ENCODE data around the gene SND1. TPM values are rescaled to one million over a fixed set of nuclear protein-coding genes. Genes with fewer than 3 reads are reported as not detected.
A peak's percentile ranks its signal among the peaks of the same experiment; 100 is the strongest.

Gene SND1
- total and polyA plus RNA-seq, 2 donors: 55.1 to 104 TPM

DNA sequence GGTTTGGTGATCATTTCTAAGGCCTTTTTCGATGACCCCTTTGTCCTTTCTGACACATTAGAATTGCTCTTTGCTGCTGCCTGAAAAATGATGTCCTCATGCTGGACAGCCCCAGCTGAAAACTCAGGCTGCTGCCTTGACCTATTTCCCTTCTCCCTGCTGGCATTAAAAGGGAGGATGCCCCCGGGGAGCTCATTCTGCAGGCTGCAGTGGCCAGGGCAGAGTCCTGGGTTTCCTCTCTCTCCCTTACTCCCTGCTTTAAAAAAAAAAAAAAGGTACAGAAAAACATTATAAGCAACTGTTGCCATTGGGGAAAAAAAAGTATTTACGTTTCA is 343.9 kb downstream of the SND1 start:
- H3K27me3 ChIP-seq (ENCODE audit: control insufficient read depth in 2 of 2, insufficient read depth in 1 of 2, low read length in 1 of 2): no peaks in the 10 kb centered on the region
- DNase-seq (ENCODE audit: low read depth in 6 of 9, low spot score in 9 of 9): no peak
- no peaks in the 10 kb centered on the region for H3K4me1 ChIP-seq (ENCODE audit: control insufficient read depth in 2 of 2, insufficient read depth in 2 of 2, low read length in 2 of 2)
- no peaks in the 10 kb centered on the region for H3K9me3 ChIP-seq (ENCODE audit: control insufficient read depth in 2 of 2, insufficient read depth in 1 of 2, low read length in 1 of 2)
- H3K27ac ChIP-seq (ENCODE audit: low read depth in 1 of 2, low read length in 1 of 2): no peak overlapping the region
- no peak overlapping the region for H3K4me3 ChIP-seq (ENCODE audit: low read length in 2 of 2)
- WGBS: 94% methylated on average over 3 of the region's 3 CpGs
- peaks cover 16 to 19% of the 10 kb centered on the region in 2 donors for H3K36me3 ChIP-seq (ENCODE audit: control insufficient read depth in 2 of 2, insufficient read depth in 2 of 2, low read length in 1 of 2)

DNA sequence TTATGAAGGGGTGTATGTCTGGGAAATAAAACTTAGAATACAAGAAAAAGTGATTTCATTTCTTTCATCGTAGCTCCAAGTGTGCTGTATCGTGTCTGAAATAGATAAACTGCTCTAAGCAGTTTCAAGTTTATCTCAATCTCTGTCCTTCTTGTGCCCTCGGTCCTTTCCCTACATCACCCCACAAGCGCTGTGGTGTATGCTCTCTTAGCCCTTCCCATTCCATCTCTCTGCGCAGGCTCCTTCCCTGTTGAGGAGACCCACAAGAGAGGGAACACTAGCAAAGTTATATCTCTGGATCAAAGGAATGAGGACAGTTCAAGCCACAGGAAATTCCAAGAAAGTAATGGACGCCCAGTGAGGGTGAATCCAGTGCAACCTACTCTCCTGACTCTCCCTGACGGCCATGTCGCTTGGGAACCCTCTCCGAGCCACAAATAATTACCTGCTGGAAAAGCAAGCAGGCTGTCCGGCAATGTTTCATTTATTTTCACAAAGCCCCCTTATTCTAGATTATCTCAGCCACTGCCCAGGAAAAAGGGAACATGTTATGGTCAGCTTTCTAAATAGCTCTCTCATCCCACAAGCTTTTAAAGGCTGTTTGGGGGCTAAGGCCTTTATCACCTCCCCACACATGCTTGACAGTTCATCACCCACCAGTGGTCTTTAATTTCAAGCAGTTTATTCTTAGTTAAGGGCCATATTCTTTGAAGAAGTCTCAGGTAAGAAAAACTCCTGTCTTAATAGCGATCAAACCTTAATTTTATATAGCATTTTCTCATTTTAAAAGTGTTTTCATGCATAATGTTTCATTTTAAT is 344.5 kb downstream of the SND1 start:
- H3K27me3 ChIP-seq (ENCODE audit: control insufficient read depth in 2 of 2, insufficient read depth in 1 of 2, low read length in 1 of 2): no peaks in the 10 kb centered on the region
- DNase-seq (ENCODE audit: low read depth in 6 of 9, low spot score in 9 of 9): no peak
- H3K4me1 ChIP-seq (ENCODE audit: control insufficient read depth in 2 of 2, insufficient read depth in 2 of 2, low read length in 2 of 2): no peaks in the 10 kb centered on the region
- 98% methylated on average over 11 of the region's 11 CpGs for WGBS
- H3K4me3 ChIP-seq (ENCODE audit: low read length in 2 of 2): no peak overlapping the region
- no peak overlapping the region for H3K27ac ChIP-seq (ENCODE audit: low read depth in 1 of 2, low read length in 1 of 2)
- H3K36me3 ChIP-seq (ENCODE audit: control insufficient read depth in 2 of 2, insufficient read depth in 2 of 2, low read length in 1 of 2): peaks cover 15 to 17% of the 10 kb centered on the region in 2 donors
- H3K9me3 ChIP-seq (ENCODE audit: control insufficient read depth in 2 of 2, insufficient read depth in 1 of 2, low read length in 1 of 2): no peaks in the 10 kb centered on the region

DNA sequence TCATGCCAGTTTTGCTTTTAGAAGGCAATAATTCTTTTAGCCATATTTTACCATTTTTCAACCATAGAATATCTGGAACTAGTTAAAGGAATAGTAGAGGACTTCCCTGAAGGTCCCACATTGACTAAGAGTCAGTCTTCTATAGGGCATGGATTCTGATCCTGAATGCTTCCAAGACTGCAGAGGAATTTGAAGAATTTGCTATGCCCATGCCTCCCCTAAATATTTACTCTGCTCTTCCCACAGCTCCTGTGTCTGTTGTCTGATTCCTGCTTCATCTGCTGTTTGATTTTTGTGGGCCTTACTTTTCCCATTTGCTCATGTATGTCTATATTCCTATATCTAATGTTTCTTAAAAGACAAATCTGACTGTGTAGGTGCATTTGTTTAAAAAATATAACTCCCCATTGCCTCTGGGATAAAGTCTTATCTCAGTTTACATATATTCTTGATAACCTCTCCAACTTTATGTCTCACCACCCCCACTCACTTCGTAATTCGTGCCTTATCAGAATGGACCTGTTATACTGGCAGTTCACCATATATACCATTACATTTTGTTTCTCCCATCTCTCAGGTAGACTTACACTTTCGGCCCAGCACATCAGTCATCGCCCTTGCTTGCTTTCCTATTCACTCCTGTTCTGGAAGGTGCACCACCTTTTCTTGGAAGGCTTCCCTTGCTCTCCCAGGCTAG is 345.4 kb downstream of the SND1 start:
- Histone ChIP-seq H3K9me3 (ENCODE audit: control insufficient read depth in 2 of 2, insufficient read depth in 1 of 2, low read length in 1 of 2) (no peaks in the 10 kb centered on the region), H3K27me3 (ENCODE audit: control insufficient read depth in 2 of 2, insufficient read depth in 1 of 2, low read length in 1 of 2) (no peaks in the 10 kb centered on the region), H3K36me3 (ENCODE audit: control insufficient read depth in 2 of 2, insufficient read depth in 2 of 2, low read length in 1 of 2) (peaks cover 16 to 17% of the 10 kb centered on the region in 2 donors), H3K4me1 (ENCODE audit: control insufficient read depth in 2 of 2, insufficient read depth in 2 of 2, low read length in 2 of 2) (no peaks in the 10 kb centered on the region), H3K27ac (ENCODE audit: low read depth in 1 of 2, low read length in 1 of 2) (no peak overlapping the region), H3K4me3 (ENCODE audit: low read length in 2 of 2) (no peak overlapping the region)
- WGBS: 97% methylated on average over 4 of the region's 4 CpGs
- no peak for DNase-seq (ENCODE audit: low read depth in 6 of 9, low spot score in 9 of 9)

DNA sequence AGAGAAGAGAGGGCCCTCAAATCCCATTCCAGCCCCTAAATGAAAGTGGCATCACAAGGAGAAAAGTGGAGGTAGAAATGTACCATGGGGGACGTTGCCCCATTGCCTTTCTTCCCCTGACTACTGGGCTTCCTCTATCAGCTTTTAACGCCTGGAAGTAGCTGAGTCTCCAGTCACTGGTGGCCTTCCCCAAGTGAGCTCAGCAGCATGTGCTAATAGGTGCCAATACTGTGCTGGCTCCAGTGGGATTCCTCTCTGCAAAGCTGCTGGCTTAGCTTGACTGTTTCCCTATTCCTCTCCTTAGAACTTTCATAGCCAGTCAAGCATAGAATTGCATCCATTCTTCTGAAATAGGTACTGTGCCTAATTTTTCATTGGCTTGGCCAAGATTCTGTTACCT is 346.7 kb downstream of the SND1 start:
- H3K4me3 ChIP-seq (ENCODE audit: low read length in 2 of 2): no peak overlapping the region
- no peaks in the 10 kb centered on the region for H3K4me1 ChIP-seq (ENCODE audit: control insufficient read depth in 2 of 2, insufficient read depth in 2 of 2, low read length in 2 of 2)
- no peak overlapping the region for H3K27ac ChIP-seq (ENCODE audit: low read depth in 1 of 2, low read length in 1 of 2)
- no peaks in the 10 kb centered on the region for H3K27me3 ChIP-seq (ENCODE audit: control insufficient read depth in 2 of 2, insufficient read depth in 1 of 2, low read length in 1 of 2)
- WGBS: 97% methylated on average over 2 of the region's 2 CpGs
- peaks cover 15 to 17% of the 10 kb centered on the region in 2 donors for H3K36me3 ChIP-seq (ENCODE audit: control insufficient read depth in 2 of 2, insufficient read depth in 2 of 2, low read length in 1 of 2)
- H3K9me3 ChIP-seq (ENCODE audit: control insufficient read depth in 2 of 2, insufficient read depth in 1 of 2, low read length in 1 of 2): no peaks in the 10 kb centered on the region
- DNase-seq (ENCODE audit: low read depth in 6 of 9, low spot score in 9 of 9): no peak

DNA sequence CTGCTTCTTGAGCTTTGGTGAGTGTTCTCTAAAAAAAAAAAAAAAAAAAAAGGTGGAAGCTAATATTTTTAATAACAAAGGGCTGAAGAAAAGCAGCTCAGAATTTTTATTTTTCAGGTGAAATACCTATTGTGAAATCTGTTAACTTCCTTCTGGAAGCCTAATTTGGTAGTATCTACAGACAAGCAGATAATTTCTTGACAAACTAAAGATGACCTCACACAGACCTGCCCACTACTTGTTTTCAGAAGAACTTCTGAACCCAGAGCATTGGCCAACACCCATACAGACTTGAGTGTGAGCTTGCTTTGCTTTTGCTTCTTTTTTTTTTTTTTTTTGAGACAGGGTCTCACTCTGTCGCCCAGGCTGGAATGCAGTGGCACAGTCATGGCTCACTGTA is 348.1 kb downstream of the SND1 start:
- Histone ChIP-seq H3K4me1 (ENCODE audit: control insufficient read depth in 2 of 2, insufficient read depth in 2 of 2, low read length in 2 of 2) (peaks cover 0 to 1% of the 10 kb centered on the region in 2 donors), H3K36me3 (ENCODE audit: control insufficient read depth in 2 of 2, insufficient read depth in 2 of 2, low read length in 1 of 2) (peaks cover 10 to 13% of the 10 kb centered on the region in 2 donors), H3K27me3 (ENCODE audit: control insufficient read depth in 2 of 2, insufficient read depth in 1 of 2, low read length in 1 of 2) (no peaks in the 10 kb centered on the region), H3K27ac (ENCODE audit: low read depth in 1 of 2, low read length in 1 of 2) (no peak overlapping the region), H3K4me3 (ENCODE audit: low read length in 2 of 2) (no peak overlapping the region), H3K9me3 (ENCODE audit: control insufficient read depth in 2 of 2, insufficient read depth in 1 of 2, low read length in 1 of 2) (no peaks in the 10 kb centered on the region)
- WGBS: 100% methylated on average over 1 of the region's 1 CpG
- DNase-seq (ENCODE audit: low read depth in 6 of 9, low spot score in 9 of 9): no peak

DNA sequence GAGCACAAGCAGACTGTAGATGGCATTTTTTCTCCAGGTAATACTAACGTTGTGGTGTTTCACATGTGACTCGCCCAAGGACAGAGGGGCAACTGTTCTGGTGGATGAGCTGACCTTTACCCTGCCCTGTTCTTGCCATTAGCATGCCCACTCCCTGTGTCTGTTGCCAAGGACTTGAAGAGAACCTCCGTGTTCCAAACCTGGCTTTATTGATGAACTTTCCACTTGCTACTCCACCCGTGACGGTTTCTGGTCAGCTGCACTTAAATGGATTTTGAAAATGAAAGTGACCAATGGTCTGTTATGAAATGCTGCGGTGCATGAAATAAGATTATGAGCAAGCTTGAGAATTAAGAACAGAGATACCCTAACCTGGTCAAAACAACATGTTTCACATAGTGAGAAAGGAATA is 348.9 kb downstream of the SND1 start:
- WGBS: 96% methylated on average over 6 of the region's 6 CpGs
- no peak overlapping the region for H3K4me3 ChIP-seq (ENCODE audit: low read length in 2 of 2)
- no peak overlapping the region for H3K27ac ChIP-seq (ENCODE audit: low read depth in 1 of 2, low read length in 1 of 2)
- peaks cover 10 to 11% of the 10 kb centered on the region in 2 donors for H3K36me3 ChIP-seq (ENCODE audit: control insufficient read depth in 2 of 2, insufficient read depth in 2 of 2, low read length in 1 of 2)
- no peak for DNase-seq (ENCODE audit: low read depth in 6 of 9, low spot score in 9 of 9)
- H3K9me3 ChIP-seq (ENCODE audit: control insufficient read depth in 2 of 2, insufficient read depth in 1 of 2, low read length in 1 of 2): no peaks in the 10 kb centered on the region
- H3K27me3 ChIP-seq (ENCODE audit: control insufficient read depth in 2 of 2, insufficient read depth in 1 of 2, low read length in 1 of 2): no peaks in the 10 kb centered on the region
- peaks cover 0 to 4% of the 10 kb centered on the region in 2 donors for H3K4me1 ChIP-seq (ENCODE audit: control insufficient read depth in 2 of 2, insufficient read depth in 2 of 2, low read length in 2 of 2)

DNA sequence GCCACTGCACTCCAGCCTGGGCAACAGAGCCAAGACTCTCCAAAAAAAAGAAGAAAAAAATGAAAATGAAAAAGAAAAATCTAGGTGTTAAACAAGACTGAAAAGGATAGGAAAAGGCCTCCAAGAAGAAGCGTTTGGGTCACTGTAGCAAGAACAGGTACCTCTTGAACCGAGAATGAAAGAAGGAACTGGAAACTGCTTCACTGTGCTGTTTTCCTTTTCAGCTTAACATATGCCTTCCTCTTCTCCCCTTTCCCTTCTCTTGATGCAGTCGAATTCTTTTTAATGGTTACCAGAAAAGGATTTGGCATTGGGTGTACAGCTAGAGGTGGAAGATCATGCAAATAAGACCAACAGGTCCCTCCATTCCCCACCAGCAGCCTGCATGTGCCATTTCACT is 351.2 kb downstream of the SND1 start:
- Histone ChIP-seq H3K4me3 (ENCODE audit: low read length in 2 of 2) (no peak overlapping the region), H3K36me3 (ENCODE audit: control insufficient read depth in 2 of 2, insufficient read depth in 2 of 2, low read length in 1 of 2) (peaks cover 7 to 12% of the 10 kb centered on the region in 2 donors), H3K9me3 (ENCODE audit: control insufficient read depth in 2 of 2, insufficient read depth in 1 of 2, low read length in 1 of 2) (no peaks in the 10 kb centered on the region), H3K27ac (ENCODE audit: low read depth in 1 of 2, low read length in 1 of 2) (no peak overlapping the region), H3K4me1 (ENCODE audit: control insufficient read depth in 2 of 2, insufficient read depth in 2 of 2, low read length in 2 of 2) (peaks cover 0 to 4% of the 10 kb centered on the region in 2 donors), H3K27me3 (ENCODE audit: control insufficient read depth in 2 of 2, insufficient read depth in 1 of 2, low read length in 1 of 2) (no peaks in the 10 kb centered on the region)
- WGBS: 89% methylated on average over 3 of the region's 3 CpGs
- no peak for DNase-seq (ENCODE audit: low read depth in 6 of 9, low spot score in 9 of 9)

DNA sequence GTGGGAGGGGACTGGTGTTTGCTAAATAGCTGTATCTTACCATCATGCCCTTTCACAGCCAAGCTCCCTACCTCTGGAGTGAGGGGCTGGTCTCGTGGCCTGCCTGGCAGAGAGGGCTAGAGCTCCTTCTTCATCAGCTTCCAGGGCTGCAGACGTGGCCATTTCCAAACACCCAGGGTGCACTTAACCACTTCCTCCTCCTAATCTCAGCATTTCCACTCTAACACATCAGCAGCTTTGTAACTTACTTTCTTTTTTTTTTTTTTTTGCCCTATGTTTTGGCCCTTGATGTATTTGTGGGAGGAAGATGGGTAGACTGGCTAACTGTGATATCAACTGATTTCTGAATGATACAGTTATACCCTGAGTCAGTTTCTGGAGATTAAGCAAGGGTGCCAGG is 351.8 kb downstream of the SND1 start:
- Histone ChIP-seq H3K9me3 (ENCODE audit: control insufficient read depth in 2 of 2, insufficient read depth in 1 of 2, low read length in 1 of 2) (no peaks in the 10 kb centered on the region), H3K27me3 (ENCODE audit: control insufficient read depth in 2 of 2, insufficient read depth in 1 of 2, low read length in 1 of 2) (no peaks in the 10 kb centered on the region), H3K36me3 (ENCODE audit: control insufficient read depth in 2 of 2, insufficient read depth in 2 of 2, low read length in 1 of 2) (peaks cover 7 to 12% of the 10 kb centered on the region in 2 donors), H3K27ac (ENCODE audit: low read depth in 1 of 2, low read length in 1 of 2) (no peak overlapping the region), H3K4me1 (ENCODE audit: control insufficient read depth in 2 of 2, insufficient read depth in 2 of 2, low read length in 2 of 2) (peaks cover 0 to 4% of the 10 kb centered on the region in 2 donors), H3K4me3 (ENCODE audit: low read length in 2 of 2) (no peak overlapping the region)
- DNase-seq (ENCODE audit: low read depth in 6 of 9, low spot score in 9 of 9): peak in 1 of 9 donors; percentile 14
- WGBS: 61% methylated on average over 2 of the region's 2 CpGs

DNA sequence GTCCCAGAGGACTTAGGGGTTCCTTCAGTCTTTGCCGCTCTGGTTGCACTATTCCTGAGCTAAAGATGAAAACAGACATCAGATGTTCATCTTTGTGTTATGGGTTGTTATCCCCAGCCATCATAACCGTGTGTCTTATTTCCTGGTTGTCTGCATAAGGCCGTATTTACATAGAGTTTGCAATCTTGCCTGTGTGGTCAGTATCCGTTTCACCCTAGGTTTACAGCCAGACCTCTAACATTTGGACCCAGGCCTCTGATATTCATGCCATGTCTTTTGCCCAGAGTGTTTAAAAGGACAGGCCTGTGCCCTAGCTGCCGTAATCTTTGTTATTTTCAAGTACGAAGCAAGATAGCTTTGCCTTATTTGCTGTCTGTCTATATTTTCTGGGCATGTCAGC is 352.6 kb downstream of the SND1 start:
- Histone ChIP-seq H3K27me3 (ENCODE audit: control insufficient read depth in 2 of 2, insufficient read depth in 1 of 2, low read length in 1 of 2) (no peaks in the 10 kb centered on the region), H3K4me1 (ENCODE audit: control insufficient read depth in 2 of 2, insufficient read depth in 2 of 2, low read length in 2 of 2) (peaks cover 0 to 4% of the 10 kb centered on the region in 2 donors), H3K4me3 (ENCODE audit: low read length in 2 of 2) (no peak overlapping the region), H3K9me3 (ENCODE audit: control insufficient read depth in 2 of 2, insufficient read depth in 1 of 2, low read length in 1 of 2) (no peaks in the 10 kb centered on the region), H3K27ac (ENCODE audit: low read depth in 1 of 2, low read length in 1 of 2) (no peak overlapping the region), H3K36me3 (ENCODE audit: control insufficient read depth in 2 of 2, insufficient read depth in 2 of 2, low read length in 1 of 2) (peaks cover 7 to 14% of the 10 kb centered on the region in 2 donors)
- no peak for DNase-seq (ENCODE audit: low read depth in 6 of 9, low spot score in 9 of 9)
- WGBS: over 99% methylated on average over 6 of the region's 6 CpGs

Data from thymus (tissue), 11 donors.